WTC11 (cell line): ENCODE results near the gene TMCC1.

ENCODE experiments used
- ATF3 ChIP-seq: sonication (generic); formaldehyde crosslinking; conservative IDR thresholded peaks from 2 replicates; pipeline ENCODE4 v1.8.1; 2022; ENCODE audit warnings: mild to moderate bottlenecking, missing genetic modification reagents
- CREB1 ChIP-seq: sonication (generic); formaldehyde crosslinking; IDR thresholded peaks from 2 replicates; pipeline ENCODE4 v1.8.0; 2023; ENCODE audit warnings: mild to moderate bottlenecking, missing genetic modification reagents
- CTCF ChIP-seq: fragments of 200-600 bp; IDR thresholded peaks from 2 replicates; pipeline ENCODE4 v1.8.0; 2022; ENCODE audit warnings: antibody characterized with exemption
- ELF4 ChIP-seq: sonication (generic); formaldehyde crosslinking; IDR thresholded peaks from 2 replicates; pipeline ENCODE4 v1.8.1; 2022; ENCODE audit warnings: low read depth, mild to moderate bottlenecking, moderate library complexity, missing genetic modification reagents
- ESRRA ChIP-seq: sonication (generic); formaldehyde crosslinking; IDR thresholded peaks from 2 replicates; pipeline ENCODE4 v1.8.1; 2022; ENCODE audit warnings: mild to moderate bottlenecking, missing genetic modification reagents, borderline replicate concordance
- MAX ChIP-seq: sonication (generic); formaldehyde crosslinking; IDR thresholded peaks from 2 replicates; pipeline ENCODE4 v1.8.0; 2022; ENCODE audit warnings: mild to moderate bottlenecking, missing genetic modification reagents
- NFYB ChIP-seq: sonication (generic); formaldehyde crosslinking; conservative IDR thresholded peaks from 2 replicates; pipeline ENCODE4 v1.8.0; 2022; ENCODE audit warnings: low read depth, missing genetic modification reagents
- TCF7 ChIP-seq: sonication (generic); formaldehyde crosslinking; IDR thresholded peaks from 2 replicates; pipeline ENCODE4 v1.8.0; 2022; ENCODE audit warnings: mild to moderate bottlenecking, low read depth, missing genetic modification reagents, moderate library complexity
- USF1 ChIP-seq: sonication (generic); formaldehyde crosslinking; IDR thresholded peaks from 2 replicates; pipeline ENCODE4 v1.8.0; 2022; ENCODE audit warnings: mild to moderate bottlenecking, missing genetic modification reagents
- USF2 ChIP-seq: sonication (generic); formaldehyde crosslinking; IDR thresholded peaks from 2 replicates; pipeline ENCODE4 v1.8.1; 2023; ENCODE audit warnings: mild to moderate bottlenecking, missing genetic modification reagents, moderate library complexity
- ZNF138 ChIP-seq: sonication (generic); formaldehyde crosslinking; conservative IDR thresholded peaks from 2 replicates; pipeline ENCODE4 v1.8.1; 2022; ENCODE audit warnings: mild to moderate bottlenecking, moderate library complexity, missing genetic modification reagents
- ZNF232 ChIP-seq: sonication (generic); formaldehyde crosslinking; IDR thresholded peaks from 2 replicates; pipeline ENCODE4 v1.8.0; 2022; ENCODE audit warnings: mild to moderate bottlenecking, missing genetic modification reagents
- ZNF416 ChIP-seq: fragments of 250-450 bp; sonication (Bioruptor Pico); IDR thresholded peaks from 2 replicates; pipeline ENCODE4 v1.9.0; 2021; ENCODE audit warnings: mild to moderate bottlenecking, inconsistent platforms

GRCh38 chr3:129629011-129629410, 264.5 kb downstream of the TMCC1 start:
- TF ChIP-seq CTCF (no peak), USF2 (no peak), ZNF232 (CRISPR knock-in tag) (no peak), CREB1 (no peak), ATF3 (CRISPR knock-in tag) (no peak), MAX (CRISPR knock-in tag) (no peak), ZNF138 (CRISPR knock-in tag) (no peak), ESRRA (CRISPR knock-in tag) (no peak), ELF4 (CRISPR knock-in tag) (no peak), NFYB (CRISPR knock-in tag) (no peak), USF1 (no peak), TCF7 (no peak), ZNF416 (CRISPR knock-in tag) (no peak)
